ENCODE measurements around the gene CCND2. TPM values are rescaled to one million over a fixed set of nuclear protein-coding genes. Genes with fewer than 3 reads are reported as not detected.

Gene CCND2
- total RNA-seq, 1 donor from 2014 or later, result 57.5 TPM

GRCh38 chr12:4308334-4308950 lies 34.9 kb downstream of the CCND2 start:
- intact Hi-C loops (cut with DNase I), result no loop called here
- peaks cover 17% of the 10 kb centered on the region for H3K4me1 ChIP-seq
- H3K4me3 ChIP-seq, result peak overlapping the region in 1 of 2 donors; percentile 21

GRCh38 chr12:4311776-4312175 lies 38.2 kb downstream of the CCND2 start:
- intact Hi-C loops (cut with DNase I), result no loop called here
- H3K27ac ChIP-seq, result no peak overlapping the region
- H3K9me3 ChIP-seq, result no peaks in the 10 kb centered on the region
- H3K4me1 ChIP-seq, result peaks cover 17% of the 10 kb centered on the region
- TF ChIP-seq POLR2AphosphoS5 (IDR thresholded peaks at IDR 0.05; ENCODE audit: insufficient read depth in 1 of 2, low read depth in 1 of 2), result no peak
- TF ChIP-seq POLR2A (IDR thresholded peaks at IDR 0.05), result no peak
- TF ChIP-seq CTCF (IDR thresholded peaks at IDR 0.05), result no peak
- H3K36me3 ChIP-seq, result no peaks in the 10 kb centered on the region
- no peak for DNase-seq (ENCODE audit: extremely low spot score in 2 of 2)
- no peak overlapping the region for H3K4me3 ChIP-seq
- H3K27me3 ChIP-seq, result no peaks in the 10 kb centered on the region

More at GRCh38 chr12:4308334-4308950, 34.9 kb downstream of the CCND2 start:
- Histone ChIP-seq H3K27ac (peak overlapping the region; percentile 70), H3K36me3 (peaks cover 0 to 7% of the 10 kb centered on the region in 2 donors), H3K9me3 (no peaks in the 10 kb centered on the region), H3K27me3 (no peaks in the 10 kb centered on the region)
- TF ChIP-seq CTCF (IDR thresholded peaks at IDR 0.05) (no peak), POLR2AphosphoS5 (IDR thresholded peaks at IDR 0.05; ENCODE audit: insufficient read depth in 1 of 2, low read depth in 1 of 2) (no peak), POLR2A (IDR thresholded peaks at IDR 0.05) (no peak)
- DNase-seq (ENCODE audit: extremely low spot score in 2 of 2), result no peak

DNA sequence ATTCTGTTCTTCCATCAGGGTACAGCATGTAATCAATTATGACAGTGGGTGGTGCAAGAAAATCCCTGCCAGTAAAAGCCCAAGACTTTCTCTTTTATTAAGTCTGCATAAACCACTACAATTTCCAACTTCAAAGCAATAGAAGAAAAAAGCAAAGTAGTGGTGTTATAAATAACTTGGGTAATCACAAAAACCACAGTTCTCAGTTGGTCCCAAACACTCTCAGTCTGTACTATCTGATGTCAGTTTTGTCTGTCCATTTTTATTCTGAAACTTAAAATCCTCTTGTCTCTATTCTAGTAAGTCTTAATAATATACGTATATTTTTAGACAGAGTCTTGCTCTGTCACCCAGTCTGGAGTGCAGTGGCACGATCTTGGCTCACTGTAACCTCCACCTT lies 38.7 kb downstream of the CCND2 start:
- intact Hi-C loops (cut with DNase I), result no loop called here
- Histone ChIP-seq H3K4me1 (peaks cover 14% of the 10 kb centered on the region), H3K27me3 (no peaks in the 10 kb centered on the region), H3K27ac (no peak overlapping the region), H3K4me3 (no peak overlapping the region), H3K9me3 (no peaks in the 10 kb centered on the region), H3K36me3 (no peaks in the 10 kb centered on the region)
- DNase-seq (ENCODE audit: extremely low spot score in 2 of 2), result no peak
- TF ChIP-seq POLR2AphosphoS5 (IDR thresholded peaks at IDR 0.05; ENCODE audit: insufficient read depth in 1 of 2, low read depth in 1 of 2) (no peak), POLR2A (IDR thresholded peaks at IDR 0.05) (no peak), CTCF (IDR thresholded peaks at IDR 0.05) (no peak)

DNA sequence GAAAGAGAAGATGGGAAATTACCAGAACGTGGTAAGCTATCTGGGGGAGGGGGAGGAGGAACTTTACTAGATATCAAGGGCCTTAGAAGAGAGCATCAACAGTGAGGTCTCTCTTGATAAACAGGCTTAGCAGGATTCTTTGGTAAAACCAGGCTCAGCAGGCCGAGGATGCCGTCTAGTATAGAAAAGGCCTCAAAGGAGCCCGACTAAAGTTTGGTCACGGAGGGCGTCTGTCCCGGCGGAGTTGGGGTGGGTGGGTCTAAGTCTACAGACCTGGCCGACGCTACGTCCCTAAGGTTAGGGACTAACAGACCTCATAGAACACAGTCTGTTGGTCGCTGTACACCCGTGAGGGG lies 46.9 kb downstream of the CCND2 start:
- Histone ChIP-seq H3K9me3 (no peaks in the 10 kb centered on the region), H3K4me1 (peaks cover 16% of the 10 kb centered on the region), H3K27me3 (no peaks in the 10 kb centered on the region), H3K36me3 (no peaks in the 10 kb centered on the region), H3K27ac (peak overlapping the region; percentile 63), H3K4me3 (peak overlapping the region; percentile 75 to 84)
- TF ChIP-seq POLR2A (IDR thresholded peaks at IDR 0.05) (no peak), POLR2AphosphoS5 (IDR thresholded peaks at IDR 0.05; ENCODE audit: insufficient read depth in 1 of 2, low read depth in 1 of 2) (no peak), CTCF (IDR thresholded peaks at IDR 0.05) (no peak)
- intact Hi-C loops (cut with DNase I), result no loop called here
- DNase-seq (ENCODE audit: extremely low spot score in 2 of 2), result no peak

GRCh38 chr12:4320853-4321701 lies 47.5 kb downstream of the CCND2 start, which contains the start of gene TIGAR:
TSS of gene TIGAR (plus strand) at chr12:4321213. CDS start at chr12:4321272, 59 bp downstream.
- H3K4me3 ChIP-seq, result peak within 1 kb of the TSS; percentile 75 to 84
- intact Hi-C loops (cut with DNase I), result no loop called here
- H3K27me3 ChIP-seq, result no peaks in the 10 kb centered on the region
- no peak for TF ChIP-seq CTCF (IDR thresholded peaks at IDR 0.05)
- peak in 1 of 2 donors; percentile 73 for TF ChIP-seq POLR2AphosphoS5 (IDR thresholded peaks at IDR 0.05; ENCODE audit: insufficient read depth in 1 of 2, low read depth in 1 of 2)
- TF ChIP-seq POLR2A (IDR thresholded peaks at IDR 0.05), result no peak
- H3K27ac ChIP-seq, result peak within 1 kb of the TSS; percentile 63
- peaks cover 16% of the 10 kb centered on the region for H3K4me1 ChIP-seq
- H3K36me3 ChIP-seq, result no peaks in the 10 kb centered on the region
- peak in 1 of 2 donors; percentile 91 for DNase-seq (ENCODE audit: extremely low spot score in 2 of 2)
- H3K9me3 ChIP-seq, result no peaks in the 10 kb centered on the region
